GM18861 (cell line): Measurements from ENCODE around the gene CDH4.

Experiments
- ATAC-seq: cut with Tn5 transposase; IDR thresholded peaks from one replicate; pipeline ENCODE4 v1.9.1; 2021; ENCODE audit not compliant: unreplicated experiment

The CDH4 gene

GRCh38 chr20:61927826-61928541 lies 675.9 kb downstream of the CDH4 start:
- ATAC-seq, result no peak

GRCh38 chr20:61929561-61929960 lies 677.5 kb downstream of the CDH4 start:
- no peak for ATAC-seq

GRCh38 chr20:61929971-61930666 lies 678.1 kb downstream of the CDH4 start:
- no peak for ATAC-seq

DNA sequence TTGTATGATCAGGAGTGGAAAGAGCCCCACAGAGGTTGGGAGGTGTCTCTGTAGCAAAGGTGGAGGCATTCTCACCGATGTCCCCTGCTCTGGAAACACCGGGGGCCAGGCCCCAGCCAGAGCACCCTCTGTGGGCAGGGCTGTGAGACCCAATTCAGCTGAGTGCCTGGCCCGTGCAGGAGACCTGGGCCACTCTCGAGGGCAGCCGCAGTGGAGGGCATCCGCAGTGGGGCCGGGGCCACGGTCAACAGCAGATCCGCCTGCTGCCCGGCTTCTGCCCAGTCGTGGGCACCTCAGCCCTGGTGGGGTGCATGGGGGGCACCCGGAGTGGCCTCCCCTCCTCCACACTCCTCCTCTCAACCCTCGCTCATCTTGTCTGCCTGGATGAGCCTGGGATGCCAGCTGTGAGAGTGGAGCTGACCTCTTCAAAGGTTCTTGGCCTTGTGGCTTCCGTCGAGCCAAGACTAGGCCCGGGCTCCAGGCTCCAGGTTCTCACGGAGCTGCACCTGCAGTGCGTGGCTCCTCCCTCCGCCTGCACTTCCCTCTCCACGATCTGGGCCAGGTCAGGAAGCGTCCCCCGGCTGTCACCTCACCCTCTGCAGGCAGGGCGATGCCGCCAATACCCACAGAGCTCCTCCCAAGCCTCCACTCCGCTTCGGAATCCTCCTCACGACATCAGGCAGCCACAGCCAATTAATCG lies 678.9 kb downstream of the CDH4 start:
- no peak for ATAC-seq

DNA sequence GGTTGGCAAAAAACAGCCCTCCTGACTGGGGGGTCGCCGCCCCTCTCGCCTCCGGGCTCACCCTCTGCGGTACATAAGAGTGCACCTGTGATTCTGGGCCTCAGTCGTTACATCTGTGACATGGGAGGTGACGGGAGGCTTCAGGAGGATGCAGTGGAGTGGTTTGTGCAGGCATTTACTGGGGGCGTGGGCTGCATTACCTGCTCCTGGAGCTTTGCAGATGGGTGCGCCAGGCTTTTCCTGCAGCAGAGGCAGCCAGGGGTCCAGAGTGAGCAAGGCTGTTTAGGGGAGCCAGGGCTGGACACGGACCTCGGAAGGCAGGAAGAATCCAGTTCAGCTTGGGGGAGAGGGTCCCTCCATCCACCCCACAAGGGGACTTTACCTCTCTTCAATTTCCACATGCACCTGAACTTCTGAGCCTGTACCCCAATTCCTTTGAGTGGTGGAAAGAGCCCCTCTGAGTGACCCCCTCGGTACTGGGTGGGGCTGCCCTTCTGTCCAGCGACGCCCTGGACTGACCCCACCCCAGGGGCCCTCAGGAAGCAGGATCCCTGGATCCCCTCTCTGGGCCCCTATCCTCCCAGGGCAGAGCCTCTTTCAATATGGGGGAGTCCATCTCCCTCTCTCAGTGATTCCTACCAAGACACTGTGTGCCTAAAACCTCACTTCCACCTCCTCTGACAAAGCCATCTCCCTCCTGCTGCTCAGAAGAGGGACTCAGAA lies 679.6 kb downstream of the CDH4 start:
- ATAC-seq, result no peak

GRCh38 chr20:61932199-61932592 lies 680.1 kb downstream of the CDH4 start:
- no peak for ATAC-seq

DNA sequence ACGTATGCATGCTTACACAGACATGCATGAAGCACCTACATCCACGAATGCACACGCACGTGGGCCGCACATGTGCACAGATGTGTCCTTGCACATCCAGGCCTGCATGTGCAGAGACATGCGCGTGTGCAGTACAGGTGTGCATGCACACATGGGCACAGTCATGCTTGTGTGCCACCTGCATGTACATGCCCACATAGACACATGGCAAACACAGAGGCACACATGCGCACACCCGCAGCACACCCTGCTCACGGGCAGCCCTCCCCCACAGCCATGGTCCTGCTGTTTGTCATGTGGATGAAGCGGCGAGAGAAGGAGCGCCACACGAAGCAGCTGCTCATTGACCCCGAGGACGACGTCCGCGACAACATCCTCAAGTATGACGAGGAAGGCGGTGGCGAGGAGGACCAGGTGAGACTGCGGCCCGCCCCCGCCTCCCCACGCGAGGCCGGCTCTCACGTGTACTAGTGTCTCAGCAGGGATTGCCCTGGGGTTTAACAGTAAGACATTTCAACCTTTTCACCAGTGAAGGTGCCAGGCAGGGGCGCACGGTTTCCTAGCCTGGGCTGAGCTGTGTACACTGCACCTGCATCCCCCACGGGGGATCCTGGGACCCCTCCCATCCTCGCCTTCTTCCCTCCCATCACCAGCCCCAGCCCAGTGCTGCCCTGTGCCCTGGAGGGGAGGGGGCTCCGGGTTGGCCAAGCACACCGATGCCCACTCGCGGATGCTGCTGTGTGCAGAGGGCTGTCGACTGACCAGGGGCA lies 680.8 kb downstream of the CDH4 start:
- no peak for ATAC-seq

DNA sequence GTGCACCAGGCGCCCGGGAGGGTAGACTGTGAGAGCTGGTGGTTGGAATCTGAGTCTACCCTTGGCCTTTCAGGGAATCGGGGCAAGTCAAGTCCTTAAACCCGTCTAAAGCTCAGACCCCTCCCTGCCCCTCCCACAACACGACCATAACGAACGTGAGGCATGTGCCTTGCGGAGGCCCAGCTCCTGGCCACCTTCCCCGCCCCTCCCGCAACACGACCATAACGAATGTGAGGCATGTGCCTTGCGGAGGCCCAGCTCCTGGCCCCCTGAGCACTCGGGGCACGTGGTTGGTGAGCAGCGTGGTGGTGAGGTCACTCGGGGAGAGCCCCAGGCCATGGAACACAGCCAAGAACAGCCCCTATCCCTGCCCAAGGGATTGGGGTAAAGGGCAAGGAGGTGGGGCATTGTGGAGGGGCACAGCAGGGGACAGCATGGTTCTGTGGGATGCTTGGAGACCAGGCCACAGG lies 681.5 kb downstream of the CDH4 start:
- ATAC-seq, result no peak

DNA sequence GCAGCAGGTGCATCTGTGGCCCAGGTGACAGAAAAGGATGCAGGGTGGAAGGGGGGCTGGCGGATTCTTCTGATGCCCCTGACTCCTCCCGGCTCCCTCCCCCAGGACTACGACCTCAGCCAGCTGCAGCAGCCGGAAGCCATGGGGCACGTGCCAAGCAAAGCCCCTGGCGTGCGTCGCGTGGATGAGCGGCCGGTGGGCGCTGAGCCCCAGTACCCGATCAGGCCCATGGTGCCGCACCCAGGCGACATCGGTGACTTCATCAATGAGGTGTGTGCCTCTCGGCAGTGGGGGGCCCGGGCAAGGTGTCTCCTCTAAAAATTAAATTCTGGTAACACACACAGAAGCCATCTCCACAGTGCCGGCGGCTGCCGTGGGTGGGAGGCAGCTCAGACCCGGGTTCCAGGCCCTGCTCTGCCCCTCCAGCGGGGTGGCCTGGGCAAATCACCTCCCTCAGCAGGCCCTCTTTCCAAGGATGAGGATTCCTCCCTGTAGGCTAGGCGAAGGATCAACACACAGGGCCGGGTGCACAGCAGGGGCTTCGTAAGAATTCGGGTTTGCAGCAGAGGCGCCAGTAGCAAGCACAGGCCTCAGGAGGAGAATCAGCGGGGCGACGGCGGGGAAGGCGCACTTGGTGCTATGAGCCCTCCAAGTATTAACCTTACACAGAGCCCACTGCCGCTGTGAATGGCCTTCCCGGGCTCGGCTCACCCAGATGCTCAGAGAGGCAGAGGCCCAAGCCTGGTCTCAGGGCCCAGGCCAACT lies 682.1 kb downstream of the CDH4 start:
- no peak for ATAC-seq

GRCh38 chr20:61934716-61935530 lies 682.9 kb downstream of the CDH4 start:
- no peak for ATAC-seq

GRCh38 chr20:61935926-61936700 lies 684.1 kb downstream of the CDH4 start:
- ATAC-seq, result no peak

DNA sequence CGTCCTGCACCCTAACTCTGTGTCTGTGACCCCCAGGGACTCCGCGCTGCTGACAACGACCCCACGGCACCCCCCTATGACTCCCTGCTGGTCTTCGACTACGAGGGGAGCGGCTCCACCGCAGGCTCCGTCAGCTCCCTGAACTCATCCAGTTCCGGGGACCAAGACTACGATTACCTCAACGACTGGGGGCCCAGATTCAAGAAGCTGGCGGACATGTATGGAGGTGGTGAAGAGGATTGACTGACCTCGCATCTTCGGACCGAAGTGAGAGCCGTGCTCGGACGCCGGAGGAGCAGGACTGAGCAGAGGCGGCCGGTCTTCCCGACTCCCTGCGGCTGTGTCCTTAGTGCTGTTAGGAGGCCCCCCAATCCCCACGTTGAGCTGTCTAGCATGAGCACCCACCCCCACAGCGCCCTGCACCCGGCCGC lies 684.7 kb downstream of the CDH4 start:
- ATAC-seq, result no peak

- ATAC-seq, result no peak
These were observed 685.3 kb downstream of the CDH4 start for GRCh38 chr20:61937146-61937962.

DNA sequence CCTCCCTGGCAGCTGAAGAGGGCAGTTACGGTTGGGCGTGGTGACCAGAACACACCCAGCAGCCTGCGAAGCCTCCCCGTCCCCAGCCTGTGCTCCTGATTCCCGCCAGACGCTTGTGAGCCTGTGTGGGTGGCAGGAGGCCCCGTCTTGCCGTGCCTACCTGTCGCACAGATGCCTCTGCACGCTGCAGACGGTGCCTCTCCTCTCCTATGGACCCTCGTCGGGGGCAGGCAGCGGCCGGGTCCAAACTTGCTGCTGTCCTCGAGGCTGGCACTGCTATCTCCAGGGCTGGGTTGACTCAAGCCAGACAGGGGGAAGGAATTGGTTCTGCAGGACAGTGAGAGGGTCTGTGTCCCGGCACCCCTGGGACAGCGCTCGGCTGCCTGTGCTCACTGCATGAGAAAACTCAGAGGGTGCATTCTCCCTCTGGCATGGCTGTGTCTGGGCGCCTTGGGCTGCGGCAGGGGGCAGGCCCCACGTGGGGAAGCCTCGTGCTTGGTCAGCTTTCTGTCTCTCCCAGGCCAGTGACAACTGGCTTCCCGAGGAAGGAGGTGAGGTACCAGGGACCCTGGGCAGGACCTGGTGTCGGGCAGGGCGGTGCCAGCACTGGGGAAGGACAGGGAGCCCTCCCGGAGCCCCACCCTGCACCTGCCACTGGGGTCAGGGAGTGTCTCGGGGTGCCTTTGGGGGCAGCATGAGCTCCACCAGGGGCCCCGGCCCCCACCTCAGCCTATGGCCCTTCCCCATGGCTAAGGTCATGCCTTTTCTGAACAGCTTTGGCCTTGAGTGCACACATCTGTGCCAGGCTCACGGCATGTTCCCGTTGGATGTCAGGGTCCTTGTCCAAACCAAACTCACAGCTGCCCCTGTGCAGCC lies 686.1 kb downstream of the CDH4 start:
- ATAC-seq, result no peak

- no peak for ATAC-seq
These were observed 687.0 kb downstream of the CDH4 start for GRCh38 chr20:61938839-61939690.
